Pancreas (tissue), 10 donors: Measurements from ENCODE around the gene RRBP1. TPM values are rescaled to one million over a fixed set of nuclear protein-coding genes. Genes with fewer than 3 reads are reported as not detected.

Experiments
- ATAC-seq, 4 donors: fragments of 200-7000 bp; cut with Tn5 transposase; one replicate each; pipeline versions ENCODE4 v1.8.0 to v1.9.1; 2020; ENCODE audit warnings: mild to moderate bottlenecking in 4 of 4, moderate library complexity in 4 of 4
- DNase-seq, 6 donors: peaks; one replicate each; pipeline ENCODE4 v3.0.0-alpha.2; 2020
- FAIRE-seq: peaks from 2 replicates; lab custom pipeline; 2012; peaks lifted over from hg19 to GRCh38; lab: Jason Lieb, UNC
- H3K27ac ChIP-seq, 4 donors: fragments of 200-600 bp; sonication (generic); 1 replicate in 3 of 4; 2 replicates in 1 of 4; pipeline versions ENCODE4 v1.5.0 to v1.8.0; 2020
- H3K27me3 ChIP-seq, 4 donors: fragments of 200-600 bp; one replicate each; pipeline ENCODE4 v1.8.0; 2021
- H3K36me3 ChIP-seq, 3 donors: fragments of 200-600 bp; sonication (generic) in 1 of 3; one replicate each; pipeline versions ENCODE4 v1.5.0 to v1.8.0; 2020 to 2021
- H3K4me1 ChIP-seq, 3 donors: fragments of 200-600 bp; one replicate each; pipeline ENCODE4 v1.8.0; 2021
- H3K4me3 ChIP-seq, 4 donors: fragments of 200-600 bp; sonication (generic) in 2 of 4; one replicate each; pipeline versions ENCODE4 v1.5.0 to v1.8.0; 2020 to 2021
- H3K9me3 ChIP-seq, 4 donors: fragments of 200-600 bp; one replicate each; pipeline ENCODE4 v1.8.0; 2021
- CTCF ChIP-seq, 4 donors: fragments of 200-600 bp; sonication (generic) in 3 of 4; IDR thresholded peaks; one replicate each; pipeline versions ENCODE4 v1.5.0 to v1.8.0; 2021; ENCODE audit warnings: antibody characterized with exemption in 4 of 4
- WGBS, 2 donors: extraction: QIAGEN DNeasy Blood & Tissue Kit; methylation state at CpG; one replicate each; pipeline ENCODE4 v1.1.7; 2013; 5-methylcytosine and 5-hydroxymethylcytosine counted together
- intact Hi-C, 3 donors: fragments of 100-400 bp; cut with DNase I; formaldehyde crosslinking; loops; one replicate each; pipeline versions ENCODE4 v1.11.1 to v1.14.2; 2022
- polyA plus RNA-seq, 2 donors: library from polyadenylated mRNA; stranded (reverse); fragments of 200-250 nt; gene quantifications; one replicate each; pipeline ENCODE4 v1.2.3, GENCODE V29; 2013
- total RNA-seq, 6 donors: library from RNA; stranded (reverse); fragmentation: NEBNext Ultra II Directional in 4 of 6; extraction: Animal tissue kit (Norgen Biotek cat#: 25700) in 4 of 6; gene quantifications; one replicate each; pipeline versions ENCODE4 v1.2.1 to v1.2.4, GENCODE V29; 2021 to 2023
- donor health status: healthy with polysubstance abuse.
- donor health status: DM: no; HTN: no; CAD: no; lungs with moderate emphysema.
- donor health status: DM: no; HTN: no; CAD: no.
- donor health status: control.
- donor health status: control.
- donor health status: Bipolar disorder and iron deficiency.
- donor health status: DM: yes; HTN: yes; CAD: no.
- donor health status: DM: no; HTN: no; CAD: no.
- donor health status: DM: no; HTN: no; CAD: no.
- donor health status: DM: yes; HTN: yes; CAD: no.

Gene RRBP1
- total and polyA plus RNA-seq, 8 donors: 170 to 442 (median 348) TPM

- TF ChIP-seq CTCF (IDR thresholded peaks at IDR 0.05): no peak
- FAIRE-seq (no peak), ATAC-seq (no peak), DNase-seq (peak in 2 of 6 donors; percentile 31 to 69)
- peak overlapping the region in 1 of 4 donors; percentile 48 for H3K27ac ChIP-seq
- 64% methylated on average over 13 of the region's 13 CpGs for WGBS, 2 donors
- no peaks in the 10 kb centered on the region for H3K9me3 ChIP-seq
- H3K27me3 ChIP-seq: no peaks in the 10 kb centered on the region
- no peak overlapping the region for H3K4me3 ChIP-seq
- H3K36me3 ChIP-seq: peaks cover 5 to 95% (median 59%) of the 10 kb centered on the region in 3 donors
- H3K4me1 ChIP-seq: no peaks in the 10 kb centered on the region
- intact Hi-C loops: no loop called here
Observed at GRCh38 chr20:17633221-17633849, 48.7 kb downstream of the RRBP1 start.

GRCh38 chr20:17631576-17632319 is 50.3 kb downstream of the RRBP1 start:
- ATAC-seq (no peak), DNase-seq (peak in 2 of 6 donors; percentile 20 to 34), FAIRE-seq (no peak)
- Histone ChIP-seq H3K4me3 (no peak overlapping the region), H3K4me1 (peaks cover 0 to 8% (median 3%) of the 10 kb centered on the region in 3 donors), H3K36me3 (peaks cover 5 to 95% (median 64%) of the 10 kb centered on the region in 3 donors), H3K27ac (peak overlapping the region in 1 of 4 donors; percentile 19), H3K9me3 (no peaks in the 10 kb centered on the region), H3K27me3 (no peaks in the 10 kb centered on the region)
- 54 to 60% methylated on average over 9 of the region's 9 CpGs for WGBS, 2 donors
- intact Hi-C loops: no loop called here
- TF ChIP-seq CTCF (IDR thresholded peaks at IDR 0.05): no peak

- Histone ChIP-seq H3K36me3 (peaks cover 5 to 95% (median 64%) of the 10 kb centered on the region in 3 donors), H3K4me1 (peaks cover 0 to 8% (median 3%) of the 10 kb centered on the region in 3 donors), H3K9me3 (no peaks in the 10 kb centered on the region), H3K27ac (peak overlapping the region in 1 of 4 donors; percentile 19), H3K4me3 (no peak overlapping the region), H3K27me3 (no peaks in the 10 kb centered on the region)
- FAIRE-seq (no peak), ATAC-seq (no peak), DNase-seq (peak in 2 of 6 donors; percentile 12 to 39)
- intact Hi-C loops: no loop called here
- WGBS, 2 donors: 63 to 66% methylated on average over 6 of the region's 6 CpGs
- no peak for TF ChIP-seq CTCF (IDR thresholded peaks at IDR 0.05)
Observed at GRCh38 chr20:17630806-17631195, 51.2 kb downstream of the RRBP1 start.

- no peak for FAIRE-seq
- ATAC-seq: no peak
Observed at GRCh38 chr20:17630151-17630805, 51.8 kb downstream of the RRBP1 start.

More at GRCh38 chr20:17630151-17630805, 51.8 kb downstream of the RRBP1 start:
- Histone ChIP-seq H3K36me3 (peaks cover 5 to 98% (median 64%) of the 10 kb centered on the region in 3 donors), H3K27me3 (no peaks in the 10 kb centered on the region), H3K27ac (no peak overlapping the region), H3K4me1 (peaks cover 0 to 8% (median 3%) of the 10 kb centered on the region in 3 donors), H3K4me3 (no peak overlapping the region), H3K9me3 (no peaks in the 10 kb centered on the region)
- 66 to 68% methylated on average over 11 of the region's 11 CpGs for WGBS, 2 donors
- intact Hi-C loops: no loop called here
- no peak for TF ChIP-seq CTCF (IDR thresholded peaks at IDR 0.05)
- DNase-seq: peak in 2 of 6 donors; percentile 15 to 25
